Endothelial cell of umbilical vein (primary cell): Measurements from ENCODE around the gene CNDP2. TPM values are rescaled to one million over a fixed set of nuclear protein-coding genes. Genes with fewer than 3 reads are reported as not detected.

ENCODE experiments used
- BruUV-seq: library from RNA; stranded (reverse); fragments of 400-500 nt; replicated peaks from 2 replicates; lab custom pipeline; 2021; lab: Mats Ljungman, UMichigan
- CTCF ChIA-PET: fragments of 300-600, 350-600 bp; sonication (Branson Sonifier 250); formaldehyde crosslinking; loops from one replicate; lab custom pipeline; 2021; ENCODE audit warnings: antibody characterized with exemption, inconsistent platforms; lab: Charles Lee
- POLR2A ChIA-PET: fragments of 300-600, 350-600 bp; sonication (Branson Sonifier 250); formaldehyde crosslinking; loops from one replicate; lab custom pipeline; 2021; ENCODE audit warnings: antibody characterized with exemption, inconsistent platforms; lab: Charles Lee
- DNase-seq: peaks from one replicate; pipeline ENCODE4 v3.0.0-alpha.2; 2011; ENCODE audit warnings: low read depth, low spot score
- FAIRE-seq: peaks from 2 replicates; lab custom pipeline; 2011; peaks lifted over from hg19 to GRCh38; lab: Jason Lieb, UNC
- H2AFZ ChIP-seq: 2 replicates; pipeline ENCODE4 v1.6.0; 2012; ENCODE audit warnings: low read depth, low read length, control low read depth, inconsistent platforms
- H3K27ac ChIP-seq: 2 replicates; pipeline ENCODE4 v1.5.1; 2011; ENCODE audit warnings: low read depth, mild to moderate bottlenecking, control low read depth, low read length, moderate library complexity; ENCODE audit not compliant: insufficient read depth
- H3K27me3 ChIP-seq, 2 experiments: 2 replicates each; pipeline versions ENCODE4 v1.6.0 to v1.6.1; 2011; ENCODE audit warnings: low read length in 2 of 2, mixed read lengths in 1 of 2; ENCODE audit not compliant: control insufficient read depth in 2 of 2, insufficient read depth in 2 of 2
- H3K36me3 ChIP-seq, 2 experiments: 2 replicates in 1 of 2; 3 replicates in 1 of 2; pipeline ENCODE4 v1.5.1; 2011; ENCODE audit warnings: low read length in 2 of 2, mild to moderate bottlenecking in 1 of 2, moderate library complexity in 1 of 2; ENCODE audit not compliant: control insufficient read depth in 2 of 2, insufficient read depth in 2 of 2; ENCODE audit errors: extremely low read depth in 1 of 2
- H3K4me1 ChIP-seq: 3 replicates; pipeline ENCODE4 v1.5.1; 2011; ENCODE audit warnings: mild to moderate bottlenecking, low read length; ENCODE audit not compliant: control insufficient read depth, insufficient read depth; ENCODE audit errors: extremely low read depth
- H3K4me2 ChIP-seq: 2 replicates; pipeline ENCODE4 v1.6.1; 2011; ENCODE audit warnings: low read length, control low read depth, mixed read lengths; ENCODE audit not compliant: insufficient read depth
- H3K4me3 ChIP-seq, 3 experiments: fragments of 200-600 bp in 1 of 3; sonication (generic), shearing (Covaris generic) in 1 of 3; replicated peaks in 1 of 3; 2 replicates each; pipeline ENCODE4 v1.5.1; 2011 to 2016; ENCODE audit warnings: control low read depth in 3 of 3, low read length in 3 of 3, mild to moderate bottlenecking in 2 of 3, inconsistent platforms in 1 of 3, low read depth in 1 of 3, moderate library complexity in 1 of 3; ENCODE audit not compliant: insufficient read depth in 1 of 3
- H3K79me2 ChIP-seq: 2 replicates; pipeline ENCODE4 v1.6.0; 2012; ENCODE audit warnings: low read length, inconsistent platforms; ENCODE audit not compliant: control insufficient read depth, insufficient read depth
- H3K9ac ChIP-seq: replicated peaks from 2 replicates; pipeline ENCODE3; 2011; ENCODE audit warnings: low read length, control low read depth; ENCODE audit not compliant: insufficient read depth; ENCODE audit errors: extremely low read depth
- H3K9me1 ChIP-seq: replicated peaks from 3 replicates; pipeline ENCODE4 v1.6.0; 2011; ENCODE audit warnings: mild to moderate bottlenecking, low read length; ENCODE audit not compliant: control insufficient read depth, insufficient read depth; ENCODE audit errors: extremely low read depth
- H3K9me3 ChIP-seq: replicated peaks from 2 replicates; pipeline ENCODE4 v1.5.1; 2012; ENCODE audit warnings: low read length, inconsistent platforms; ENCODE audit not compliant: control insufficient read depth, insufficient read depth
- H4K20me1 ChIP-seq: replicated peaks from 2 replicates; pipeline ENCODE3; 2011; ENCODE audit warnings: mild to moderate bottlenecking, low read length; ENCODE audit not compliant: control insufficient read depth, insufficient read depth; ENCODE audit errors: extremely low read depth
- EZH2 ChIP-seq: IDR thresholded peaks from 2 replicates; pipeline ENCODE4 v1.6.1; 2012; ENCODE audit warnings: borderline replicate concordance, low read depth, mild to moderate bottlenecking, moderate library complexity, low read length, inconsistent platforms; ENCODE audit not compliant: severe bottlenecking
- FOS ChIP-seq: IDR thresholded peaks from 2 replicates; pipeline ENCODE4 v1.6.1; 2011; ENCODE audit warnings: mild to moderate bottlenecking, low read length, moderate library complexity, borderline replicate concordance; ENCODE audit not compliant: insufficient read depth
- GATA2 ChIP-seq: IDR thresholded peaks from 2 replicates; pipeline ENCODE4 v1.7.0; 2011; ENCODE audit warnings: low read depth, mild to moderate bottlenecking, moderate library complexity, mixed read lengths, low read length; ENCODE audit not compliant: insufficient read length, insufficient read depth
- JUN ChIP-seq: IDR thresholded peaks from 2 replicates; pipeline ENCODE4 v1.6.1; 2011; ENCODE audit warnings: borderline replicate concordance, low read depth; ENCODE audit not compliant: insufficient read length, insufficient read depth
- MYC ChIP-seq: IDR thresholded peaks from one replicate; pipeline ENCODE4 v1.6.1; 2011; ENCODE audit warnings: mild to moderate bottlenecking, low read depth, low read length
- POLR2A ChIP-seq: IDR thresholded peaks from 2 replicates; pipeline ENCODE4 v1.6.1; 2012; ENCODE audit warnings: low read depth, mild to moderate bottlenecking, control low read depth, low read length
- POLR2AphosphoS5 ChIP-seq: IDR thresholded peaks from 2 replicates; pipeline ENCODE4 v1.6.1; 2012; ENCODE audit warnings: low read depth, mild to moderate bottlenecking, control low read depth, low read length, moderate library complexity; ENCODE audit not compliant: insufficient read depth
- dilution Hi-C: fragments of 300-500 bp; cut with MboI; formaldehyde crosslinking; loops from one replicate; pipeline ENCODE4 v1.15.0; 2019; ENCODE audit warnings: low sequenced_read_pairs; ENCODE audit not compliant: extremely low pct_ligation_motif_present
- intact Hi-C: fragments of 100-400 bp; cut with micrococcal nuclease; formaldehyde crosslinking; loops from one replicate; pipeline ENCODE4 v1.10.0; 2022
- polyA plus RNA-seq, 4 experiments: library from polyadenylated mRNA; depleted of rRNA in 3 of 4; stranded (reverse) in 3 of 4; unstranded in 1 of 4; fragments of >200 nt; gene quantifications; 2 replicates each; pipeline versions ENCODE4 v1.2.1 to v1.2.3, GENCODE V29; 2011 to 2012; ENCODE audit warnings: missing spikeins in 1 of 4
- total RNA-seq: library from RNA; stranded (reverse); gene quantifications from 2 replicates; pipeline ENCODE4 v1.2.3, GENCODE V29; 2021
- TF ChIP-seq, protein P1 (sequence below): IDR thresholded peaks from 2 replicates; pipeline ENCODE4 v1.6.1; 2011; ENCODE audit not compliant: insufficient read depth, insufficient read length
- TF ChIP-seq, protein P2 (sequence below), 2 donors: IDR thresholded peaks; 1 replicate in 1 of 2; 2 replicates in 1 of 2; pipeline ENCODE4 v1.5.1; 2011; ENCODE audit warnings: low read length in 2 of 2, mild to moderate bottlenecking in 2 of 2, moderate library complexity in 2 of 2, control low read depth in 1 of 2, inconsistent platforms in 1 of 2, low read depth in 1 of 2; ENCODE audit not compliant: insufficient read depth in 1 of 2; ENCODE audit errors: extremely low read depth in 1 of 2

CNDP2 gene
- total and polyA plus RNA-seq, 2 donors (not counting 3 experiments of a cell fraction or from before 2014, with no cell fraction given) = 52.9 to 123 TPM

GRCh38 chr18:74532511-74533025 lies 36.4 kb downstream of the CNDP2 start:
- ChIA-PET POLR2A (no interaction called here), CTCF (no interaction called here)
- dilution Hi-C loops (no loop called here), intact Hi-C loops (no loop called here)
- H3K9ac ChIP-seq = no peak overlapping the region
- DNase-seq (no peak), FAIRE-seq (no peak)
- no peak overlapping the region for H3K27ac ChIP-seq
- H3K79me2 ChIP-seq = no peaks in the 10 kb centered on the region
- H3K9me1 ChIP-seq = no peaks in the 10 kb centered on the region
- peaks cover 0 to 3% of the 10 kb centered on the region in 2 experiments for H3K27me3 ChIP-seq
- H2AFZ ChIP-seq = no peak overlapping the region
- BruUV-seq = no TSS peak
- H3K4me1 ChIP-seq = no peaks in the 10 kb centered on the region
- H3K4me2 ChIP-seq = no peak overlapping the region
- no peak overlapping the region for H3K4me3 ChIP-seq
- H3K9me3 ChIP-seq = no peaks in the 10 kb centered on the region
- TF ChIP-seq POLR2AphosphoS5 (no peak), JUN (no peak), MYC (no peak), POLR2A (no peak), GATA2 (no peak)
- TF ChIP-seq, protein P1, sequence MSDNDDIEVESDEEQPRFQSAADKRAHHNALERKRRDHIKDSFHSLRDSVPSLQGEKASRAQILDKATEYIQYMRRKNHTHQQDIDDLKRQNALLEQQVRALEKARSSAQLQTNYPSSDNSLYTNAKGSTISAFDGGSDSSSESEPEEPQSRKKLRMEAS = no peak
- no peaks in the 10 kb centered on the region for H3K36me3 ChIP-seq
- H4K20me1 ChIP-seq = no peaks in the 10 kb centered on the region

DNA sequence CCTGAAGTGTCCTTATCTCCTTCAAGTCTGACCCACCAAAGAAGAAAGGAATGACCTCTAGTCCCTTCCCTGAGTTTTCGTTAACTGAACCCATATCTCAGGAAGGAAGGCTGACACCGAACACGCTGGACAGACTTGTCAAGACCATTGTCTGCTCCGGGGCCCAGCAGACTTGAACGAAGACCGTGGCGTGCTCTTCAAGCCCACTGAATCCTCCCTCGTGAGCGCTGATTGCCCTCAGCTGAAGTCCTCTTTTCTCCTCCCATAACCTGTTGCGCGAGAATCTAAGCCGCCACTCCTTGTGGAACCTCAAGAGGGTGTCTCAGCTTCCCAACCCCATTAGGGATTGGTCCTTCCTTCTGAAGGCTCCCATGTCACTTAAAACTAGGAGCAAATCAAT lies 37.5 kb downstream of the CNDP2 start:
- Histone ChIP-seq H3K27me3 (peaks cover 0 to 3% of the 10 kb centered on the region in 2 experiments), H3K9me1 (no peaks in the 10 kb centered on the region), H2AFZ (no peak overlapping the region), H3K9ac (no peak overlapping the region), H3K4me1 (no peaks in the 10 kb centered on the region), H3K27ac (no peak overlapping the region), H3K4me3 (no peak overlapping the region), H3K36me3 (no peaks in the 10 kb centered on the region), H3K9me3 (no peaks in the 10 kb centered on the region), H3K4me2 (no peak overlapping the region), H4K20me1 (no peaks in the 10 kb centered on the region), H3K79me2 (no peaks in the 10 kb centered on the region)
- FAIRE-seq (no peak), DNase-seq (no peak)
- BruUV-seq = no TSS peak
- POLR2A ChIA-PET = no interaction called here
- intact Hi-C loops = no loop called here
- dilution Hi-C loops = no loop called here
- CTCF ChIA-PET = interaction anchor here (1.5 kb wide), 1 partner anchor 18 kb away, joined by 5 read pairs; no protein-coding TSS in a partner anchor
- TF ChIP-seq EZH2 = no peak
- no peak for TF ChIP-seq MYC
- TF ChIP-seq, protein P1 = no peak
- no peak for TF ChIP-seq GATA2
- TF ChIP-seq FOS = no peak
- no peak for TF ChIP-seq POLR2AphosphoS5
- no peak for TF ChIP-seq JUN
- no peak for TF ChIP-seq POLR2A
- TF ChIP-seq, protein P2, sequence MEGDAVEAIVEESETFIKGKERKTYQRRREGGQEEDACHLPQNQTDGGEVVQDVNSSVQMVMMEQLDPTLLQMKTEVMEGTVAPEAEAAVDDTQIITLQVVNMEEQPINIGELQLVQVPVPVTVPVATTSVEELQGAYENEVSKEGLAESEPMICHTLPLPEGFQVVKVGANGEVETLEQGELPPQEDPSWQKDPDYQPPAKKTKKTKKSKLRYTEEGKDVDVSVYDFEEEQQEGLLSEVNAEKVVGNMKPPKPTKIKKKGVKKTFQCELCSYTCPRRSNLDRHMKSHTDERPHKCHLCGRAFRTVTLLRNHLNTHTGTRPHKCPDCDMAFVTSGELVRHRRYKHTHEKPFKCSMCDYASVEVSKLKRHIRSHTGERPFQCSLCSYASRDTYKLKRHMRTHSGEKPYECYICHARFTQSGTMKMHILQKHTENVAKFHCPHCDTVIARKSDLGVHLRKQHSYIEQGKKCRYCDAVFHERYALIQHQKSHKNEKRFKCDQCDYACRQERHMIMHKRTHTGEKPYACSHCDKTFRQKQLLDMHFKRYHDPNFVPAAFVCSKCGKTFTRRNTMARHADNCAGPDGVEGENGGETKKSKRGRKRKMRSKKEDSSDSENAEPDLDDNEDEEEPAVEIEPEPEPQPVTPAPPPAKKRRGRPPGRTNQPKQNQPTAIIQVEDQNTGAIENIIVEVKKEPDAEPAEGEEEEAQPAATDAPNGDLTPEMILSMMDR (IDR thresholded peaks at IDR 0.05; ENCODE audit: extremely low read depth in 1 of 2, insufficient read depth in 1 of 2, low read depth in 1 of 2, low read length in 2 of 2) = no peak
